ENCODE results near the gene RPRD1B.

The RPRD1B gene

DNA sequence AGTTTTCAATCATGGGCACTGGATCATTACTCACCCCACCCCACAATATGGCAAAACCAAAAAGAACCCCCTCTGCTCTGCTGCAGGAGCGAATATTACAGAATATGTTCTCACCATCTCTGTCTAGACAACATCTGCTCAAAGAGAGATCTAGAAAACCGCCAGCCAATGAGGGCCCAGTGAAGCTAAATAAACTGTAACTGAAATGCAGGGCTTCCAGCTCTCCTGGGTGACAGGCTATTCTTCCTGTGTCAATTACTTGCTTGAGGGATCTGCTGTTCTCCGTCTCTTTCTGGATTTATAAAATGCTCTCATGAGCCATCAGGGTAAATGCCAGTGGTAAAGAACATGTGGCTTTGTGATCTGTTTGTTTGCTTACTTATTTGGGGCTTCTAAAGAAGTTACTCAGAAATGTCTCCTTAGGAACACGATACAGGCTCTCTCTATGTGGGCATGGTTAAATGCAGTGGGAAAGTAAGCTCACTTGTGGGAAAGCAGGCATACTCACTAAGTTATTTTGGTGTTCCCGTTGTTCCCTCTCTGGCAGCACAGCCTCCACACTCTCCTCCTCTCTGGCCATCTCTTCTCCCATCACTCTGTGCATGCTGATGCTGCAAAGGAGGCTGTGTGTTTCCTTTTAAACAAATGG, 45.1 kb upstream of the RPRD1B start:
- no peak for DNase-seq (ENCODE audit: low read depth)
- TF ChIP-seq, protein P1, sequence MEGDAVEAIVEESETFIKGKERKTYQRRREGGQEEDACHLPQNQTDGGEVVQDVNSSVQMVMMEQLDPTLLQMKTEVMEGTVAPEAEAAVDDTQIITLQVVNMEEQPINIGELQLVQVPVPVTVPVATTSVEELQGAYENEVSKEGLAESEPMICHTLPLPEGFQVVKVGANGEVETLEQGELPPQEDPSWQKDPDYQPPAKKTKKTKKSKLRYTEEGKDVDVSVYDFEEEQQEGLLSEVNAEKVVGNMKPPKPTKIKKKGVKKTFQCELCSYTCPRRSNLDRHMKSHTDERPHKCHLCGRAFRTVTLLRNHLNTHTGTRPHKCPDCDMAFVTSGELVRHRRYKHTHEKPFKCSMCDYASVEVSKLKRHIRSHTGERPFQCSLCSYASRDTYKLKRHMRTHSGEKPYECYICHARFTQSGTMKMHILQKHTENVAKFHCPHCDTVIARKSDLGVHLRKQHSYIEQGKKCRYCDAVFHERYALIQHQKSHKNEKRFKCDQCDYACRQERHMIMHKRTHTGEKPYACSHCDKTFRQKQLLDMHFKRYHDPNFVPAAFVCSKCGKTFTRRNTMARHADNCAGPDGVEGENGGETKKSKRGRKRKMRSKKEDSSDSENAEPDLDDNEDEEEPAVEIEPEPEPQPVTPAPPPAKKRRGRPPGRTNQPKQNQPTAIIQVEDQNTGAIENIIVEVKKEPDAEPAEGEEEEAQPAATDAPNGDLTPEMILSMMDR (IDR thresholded peaks at IDR 0.05; ENCODE audit: insufficient read depth, low read depth, low read length, missing control alignments) = no peak

DNA sequence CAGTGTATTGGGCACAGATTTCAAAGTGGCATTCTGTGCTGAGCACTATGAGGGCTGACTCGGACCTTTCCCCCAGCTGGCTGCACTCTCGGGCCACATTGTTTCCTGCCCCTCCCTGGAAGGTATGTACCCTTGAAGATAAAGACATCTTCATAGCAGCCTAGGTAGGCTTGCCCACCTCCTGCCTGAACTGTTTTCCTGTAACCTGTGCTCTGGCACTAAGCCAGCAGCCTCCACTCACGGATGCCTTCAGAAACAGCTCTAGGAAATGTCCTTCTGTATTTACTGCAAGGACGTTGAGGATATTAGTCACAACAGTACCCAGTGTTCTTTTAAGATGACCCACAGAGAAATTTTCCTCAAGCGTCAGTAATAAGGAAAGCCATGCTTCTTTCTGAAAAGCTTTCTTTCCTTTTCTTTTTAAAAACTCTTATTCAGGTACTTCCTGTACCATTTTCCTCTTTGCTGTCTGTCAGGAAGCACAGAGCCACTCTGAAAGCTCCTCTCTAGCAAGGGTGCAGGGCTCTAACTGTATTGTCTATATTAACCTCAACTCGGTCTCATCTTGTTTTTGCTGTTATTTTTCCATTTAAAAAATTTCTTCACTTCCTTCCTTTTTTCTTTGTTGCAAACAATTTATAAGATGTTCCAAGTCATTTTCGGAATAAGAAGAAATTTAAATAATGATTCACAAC, 43.8 kb upstream of the RPRD1B start:
- TF ChIP-seq, protein P1 (IDR thresholded peaks at IDR 0.05; ENCODE audit: insufficient read depth, low read depth, low read length, missing control alignments) = no peak
- peak; percentile 47 for DNase-seq (ENCODE audit: low read depth)
- no peak overlapping the region for H3K4me3 ChIP-seq (ENCODE audit: low read length)

More for the DNA sequence above, 45.1 kb upstream of the RPRD1B start:
- no peak overlapping the region for H3K4me3 ChIP-seq (ENCODE audit: low read length)

DNA sequence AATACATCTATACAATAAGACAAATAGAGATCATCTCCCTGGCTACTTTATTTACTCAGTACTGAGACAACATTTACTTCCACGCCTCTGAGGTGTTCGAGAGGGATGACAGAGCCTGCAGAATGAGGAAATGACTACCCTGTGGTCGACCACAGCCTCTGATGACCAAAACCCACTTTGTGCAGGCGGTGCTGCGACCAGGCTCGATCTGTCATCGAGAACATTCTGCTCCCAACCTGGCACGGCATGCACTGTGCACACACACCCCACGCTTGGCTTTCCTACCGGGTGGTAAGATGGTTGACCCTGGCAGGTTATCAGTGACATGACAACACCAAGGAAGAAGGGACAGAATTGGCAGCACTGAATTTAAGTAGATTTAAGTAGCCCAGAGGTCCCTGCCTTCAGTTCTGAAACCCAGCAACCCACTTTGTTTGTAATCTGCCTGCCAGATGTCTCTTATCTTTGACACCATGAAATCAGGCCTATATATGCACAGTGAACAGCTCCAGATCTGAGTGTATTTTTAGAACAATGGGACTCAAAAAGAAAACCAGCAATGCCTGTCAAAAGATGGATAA, 42.9 kb upstream of the RPRD1B start:
- peak; percentile 92 for DNase-seq (ENCODE audit: low read depth)
- no peak overlapping the region for H3K4me3 ChIP-seq (ENCODE audit: low read length)
- TF ChIP-seq, protein P1 (IDR thresholded peaks at IDR 0.05; ENCODE audit: insufficient read depth, low read depth, low read length, missing control alignments) = no peak

- no peak overlapping the region for H3K4me3 ChIP-seq (ENCODE audit: low read length)
- no peak for DNase-seq (ENCODE audit: low read depth)
- TF ChIP-seq, protein P1 (IDR thresholded peaks at IDR 0.05; ENCODE audit: insufficient read depth, low read depth, low read length, missing control alignments) = no peak
These were observed 42.2 kb upstream of the RPRD1B start for GRCh38 chr20:37991157-37991866.

DNA sequence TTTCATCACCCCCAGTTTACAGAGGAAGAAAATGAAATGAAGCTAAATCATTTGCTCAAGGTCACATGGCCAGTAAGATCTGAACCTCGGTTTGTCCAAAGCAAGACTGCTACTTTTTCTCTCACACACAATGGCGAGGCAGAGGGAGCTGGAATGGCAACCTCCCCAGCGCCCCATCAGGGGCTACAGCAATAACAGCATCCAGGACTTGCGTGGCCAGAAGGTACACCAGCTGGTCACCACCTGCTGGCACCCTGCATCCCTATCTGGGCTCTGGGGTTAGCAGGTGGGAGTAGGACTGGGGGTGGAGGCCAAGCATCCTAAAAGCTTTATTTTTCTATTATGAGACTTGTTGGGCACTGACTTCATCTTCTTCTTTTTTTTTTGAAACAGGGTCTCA, 41.6 kb upstream of the RPRD1B start:
- no peak for DNase-seq (ENCODE audit: low read depth)
- no peak overlapping the region for H3K4me3 ChIP-seq (ENCODE audit: low read length)
- TF ChIP-seq, protein P1 (IDR thresholded peaks at IDR 0.05; ENCODE audit: insufficient read depth, low read depth, low read length, missing control alignments) = no peak

GRCh38 chr20:37992802-37993409, 40.6 kb upstream of the RPRD1B start:
- peak; percentile 90 for DNase-seq (ENCODE audit: low read depth)
- H3K4me3 ChIP-seq (ENCODE audit: low read length) = no peak overlapping the region
- TF ChIP-seq, protein P1 (IDR thresholded peaks at IDR 0.05; ENCODE audit: insufficient read depth, low read depth, low read length, missing control alignments) = peak; percentile 42

Data from epithelial cell of esophagus (primary cell).